Hematopoietic multipotent progenitor cell (in vitro differentiated cells): ENCODE data around the gene HTR1E. TPM values are rescaled to one million over a fixed set of nuclear protein-coding genes. Genes with fewer than 3 reads are reported as not detected.

ENCODE experiments used
- small RNA-seq: library from RNA; depleted of rRNA; stranded (forward); fragments of <200 nt; gene quantifications from one replicate; pipeline ENCODE3, GENCODE V24; 2012
- total RNA-seq: library from RNA; depleted of rRNA; stranded (reverse); fragments of >200 nt; gene quantifications from one replicate; pipeline ENCODE4 v1.2.3, GENCODE V29; 2012

HTR1E gene
- total RNA-seq, 1 donor: not detected

Small RNAs within 50 kb of the gene (small RNA-seq; reads per million reads assigned to genes)
- gene AL157777.2: not detected
- gene MTHFD2P2: not detected

Other genes starting within 250 kb of the HTR1E start
- gene CGA, start 157.6 kb downstream of the HTR1E start, total RNA-seq: not detected
- 28.0 TPM for gene ZNF292, start 218.0 kb downstream of the HTR1E start, total RNA-seq